ENCODE measurements around the gene SLC1A6.

Gene SLC1A6

DNA sequence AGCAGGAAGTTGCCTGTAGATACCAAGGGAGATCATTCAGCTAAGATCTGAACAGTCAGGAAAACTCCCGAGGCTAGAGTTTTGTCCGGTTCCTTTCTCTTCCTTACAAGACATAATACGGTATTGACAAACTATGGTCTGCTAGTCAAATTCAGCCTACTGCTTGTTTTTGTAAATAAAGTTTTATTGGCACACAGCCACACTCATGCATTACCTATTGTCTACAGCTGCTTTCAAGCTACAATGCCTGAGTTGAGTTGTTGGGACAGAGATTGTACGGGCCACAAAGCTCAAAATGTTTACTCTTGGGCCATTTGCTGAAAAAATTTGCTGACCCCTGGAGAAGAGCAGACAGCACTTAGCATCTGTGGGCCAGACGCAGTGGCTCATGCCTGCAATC lies 2.5 kb downstream of the SLC1A6 start:
- TF ChIP-seq, protein P1, sequence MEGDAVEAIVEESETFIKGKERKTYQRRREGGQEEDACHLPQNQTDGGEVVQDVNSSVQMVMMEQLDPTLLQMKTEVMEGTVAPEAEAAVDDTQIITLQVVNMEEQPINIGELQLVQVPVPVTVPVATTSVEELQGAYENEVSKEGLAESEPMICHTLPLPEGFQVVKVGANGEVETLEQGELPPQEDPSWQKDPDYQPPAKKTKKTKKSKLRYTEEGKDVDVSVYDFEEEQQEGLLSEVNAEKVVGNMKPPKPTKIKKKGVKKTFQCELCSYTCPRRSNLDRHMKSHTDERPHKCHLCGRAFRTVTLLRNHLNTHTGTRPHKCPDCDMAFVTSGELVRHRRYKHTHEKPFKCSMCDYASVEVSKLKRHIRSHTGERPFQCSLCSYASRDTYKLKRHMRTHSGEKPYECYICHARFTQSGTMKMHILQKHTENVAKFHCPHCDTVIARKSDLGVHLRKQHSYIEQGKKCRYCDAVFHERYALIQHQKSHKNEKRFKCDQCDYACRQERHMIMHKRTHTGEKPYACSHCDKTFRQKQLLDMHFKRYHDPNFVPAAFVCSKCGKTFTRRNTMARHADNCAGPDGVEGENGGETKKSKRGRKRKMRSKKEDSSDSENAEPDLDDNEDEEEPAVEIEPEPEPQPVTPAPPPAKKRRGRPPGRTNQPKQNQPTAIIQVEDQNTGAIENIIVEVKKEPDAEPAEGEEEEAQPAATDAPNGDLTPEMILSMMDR (IDR thresholded peaks at IDR 0.05; ENCODE audit: low read depth, low read length): no peak
- no peak overlapping the region for H3K4me3 ChIP-seq (ENCODE audit: low read depth, low read length)

- no peak overlapping the region for H3K4me3 ChIP-seq (ENCODE audit: low read depth, low read length)
- TF ChIP-seq, protein P1 (IDR thresholded peaks at IDR 0.05; ENCODE audit: low read depth, low read length): no peak
These were observed 5.2 kb downstream of the SLC1A6 start for GRCh38 chr19:14974488-14974887.

DNA sequence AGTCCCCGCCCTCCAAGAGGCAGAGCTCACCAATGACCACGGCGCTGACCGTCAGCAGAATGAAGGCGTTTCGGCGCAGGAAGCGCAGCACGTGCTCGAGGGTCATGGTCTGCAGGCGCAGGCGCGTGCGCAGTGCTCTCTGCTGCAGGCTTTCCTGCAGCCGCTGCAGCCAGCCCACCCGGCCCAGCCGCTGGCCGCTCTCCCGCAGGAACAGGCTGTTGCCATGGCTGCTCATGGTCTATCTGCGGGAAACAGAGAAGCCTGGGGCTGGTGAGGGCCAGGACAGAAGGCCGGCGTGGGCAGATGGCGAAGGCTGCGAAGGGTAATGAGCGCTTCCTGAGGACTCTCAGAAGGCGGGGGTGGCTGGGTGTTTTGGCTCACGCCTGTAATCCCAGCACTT lies 7.0 kb downstream of the SLC1A6 start:
- TF ChIP-seq, protein P1 (IDR thresholded peaks at IDR 0.05; ENCODE audit: low read depth, low read length): no peak
- no peak overlapping the region for H3K4me3 ChIP-seq (ENCODE audit: low read depth, low read length)

DNA sequence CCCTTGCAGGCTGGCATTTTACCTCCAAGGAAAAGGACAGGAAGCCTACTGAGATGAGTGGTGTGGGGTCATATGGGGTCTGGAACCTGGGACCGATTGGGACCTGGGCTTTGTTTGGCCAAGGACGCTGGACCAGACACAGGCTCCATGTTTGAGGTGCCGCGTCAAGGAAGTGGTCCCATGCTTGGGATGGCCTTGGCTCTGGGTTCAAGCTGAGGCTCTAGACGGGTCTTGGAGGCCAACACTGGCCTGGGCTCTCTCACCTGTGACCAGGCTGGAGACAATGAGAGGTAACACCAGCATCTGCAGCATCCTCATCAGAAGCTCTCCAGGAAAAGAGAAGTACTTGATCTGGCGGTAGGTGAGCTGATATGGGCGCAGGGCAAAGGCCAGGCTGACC lies 8.2 kb downstream of the SLC1A6 start:
- H3K4me3 ChIP-seq (ENCODE audit: low read depth, low read length): no peak overlapping the region
- TF ChIP-seq, protein P1 (IDR thresholded peaks at IDR 0.05; ENCODE audit: low read depth, low read length): no peak

- no peak overlapping the region for H3K4me3 ChIP-seq (ENCODE audit: low read depth, low read length)
- TF ChIP-seq, protein P1 (IDR thresholded peaks at IDR 0.05; ENCODE audit: low read depth, low read length): no peak
These were observed 11.4 kb downstream of the SLC1A6 start for GRCh38 chr19:14968247-14968646.

DNA sequence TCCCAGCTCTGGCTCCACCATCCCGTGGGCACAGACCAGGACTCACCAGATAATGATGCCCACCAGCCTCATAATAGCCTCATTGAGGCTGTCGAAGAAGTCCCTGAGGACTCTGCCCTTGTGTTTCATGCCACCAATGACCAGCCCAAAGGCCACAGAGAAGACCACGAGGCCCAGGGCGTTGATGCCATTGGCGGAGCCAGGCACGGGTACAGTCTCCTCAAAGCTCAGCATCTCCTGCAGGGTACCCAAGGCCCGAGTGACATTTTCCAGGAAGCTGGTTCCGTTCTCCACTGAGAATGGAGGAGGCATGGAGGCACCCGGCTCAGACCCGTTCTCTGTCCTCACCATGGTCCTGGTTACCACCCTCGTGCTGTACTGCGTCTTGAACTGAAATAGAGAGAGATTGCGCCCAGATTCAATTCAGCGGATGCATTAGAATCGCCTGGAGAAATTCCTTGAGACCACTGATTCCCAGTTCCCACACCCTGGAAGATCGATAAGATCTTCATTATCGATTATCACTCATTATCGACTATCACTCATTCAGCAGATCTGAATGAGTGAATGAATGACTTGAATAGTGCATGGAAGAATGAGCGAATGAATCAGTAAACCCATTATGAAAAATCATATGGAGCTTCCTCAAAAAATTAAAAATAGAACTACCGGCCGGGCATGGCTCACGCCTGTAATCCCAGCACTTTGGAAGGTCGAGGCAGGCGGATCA lies 17.5 kb downstream of the SLC1A6 start:
- TF ChIP-seq, protein P1 (IDR thresholded peaks at IDR 0.05; ENCODE audit: low read depth, low read length): no peak
- no peak overlapping the region for H3K4me3 ChIP-seq (ENCODE audit: low read depth, low read length)

GRCh38 chr19:14959263-14959662 lies 20.4 kb downstream of the SLC1A6 start:
- H3K4me3 ChIP-seq (ENCODE audit: low read depth, low read length): no peak overlapping the region
- TF ChIP-seq, protein P1 (IDR thresholded peaks at IDR 0.05; ENCODE audit: low read depth, low read length): no peak

Data from WI38 (cell line).